Measurements from ENCODE around the gene PITX2. TPM values are rescaled to one million over a fixed set of nuclear protein-coding genes. Genes with fewer than 3 reads are reported as not detected.

PITX2 gene
- total RNA-seq, 4 donors from 2014 or later: 0.49 TPM; not detected in 3

- TF ChIP-seq CTCF (IDR thresholded peaks at IDR 0.05; ENCODE audit: low read depth): no peak
Measured at GRCh38 chr4:110612631-110613269, 10.1 kb downstream of the PITX2 start.

GRCh38 chr4:110611968-110612447, 10.9 kb downstream of the PITX2 start:
- TF ChIP-seq CTCF (IDR thresholded peaks at IDR 0.05; ENCODE audit: low read depth): no peak

GRCh38 chr4:110610940-110611831, 11.7 kb downstream of the PITX2 start:
- no peak for TF ChIP-seq CTCF (IDR thresholded peaks at IDR 0.05; ENCODE audit: low read depth)

DNA sequence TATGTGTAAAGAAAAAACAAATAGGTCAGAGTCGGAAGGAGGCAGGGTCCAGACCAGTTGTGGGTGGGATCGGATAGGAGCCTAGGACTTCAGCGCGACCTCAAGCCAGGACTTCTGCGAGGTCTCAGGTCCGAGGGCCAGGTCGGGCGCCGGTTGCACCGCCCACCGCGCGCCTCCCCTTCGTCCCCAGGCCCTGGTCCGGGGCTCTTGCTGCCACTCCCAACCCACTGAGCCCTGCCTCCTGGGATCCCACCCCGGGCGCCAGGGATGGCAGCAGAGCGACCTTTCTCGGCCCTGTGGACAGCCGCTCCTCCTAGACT, 12.3 kb downstream of the PITX2 start:
- TF ChIP-seq CTCF (IDR thresholded peaks at IDR 0.05; ENCODE audit: low read depth): no peak

- no peak for TF ChIP-seq CTCF (IDR thresholded peaks at IDR 0.05; ENCODE audit: low read depth)
Measured at GRCh38 chr4:110609044-110609750, 13.7 kb downstream of the PITX2 start.

GRCh38 chr4:110605077-110605476, 17.8 kb downstream of the PITX2 start:
- no peak for TF ChIP-seq CTCF (IDR thresholded peaks at IDR 0.05; ENCODE audit: low read depth)

GRCh38 chr4:110602061-110602460, 20.8 kb downstream of the PITX2 start:
- no peak for TF ChIP-seq CTCF (IDR thresholded peaks at IDR 0.05; ENCODE audit: low read depth)

Data from subcutaneous adipose tissue (tissue), 4 donors.